NCI-H2227 (cell line): ENCODE results near the gene CA4.
A peak's percentile ranks its signal among the peaks of the same experiment; 100 is the strongest.

Source experiments
- DNase-seq: peaks from one replicate; lab custom pipeline; 2025; ENCODE audit not compliant: unreplicated experiment; lab: John Stamatoyannopoulos, UW

The CA4 gene

GRCh38 chr17:60154616-60155426, 5.0 kb downstream of the CA4 start:
- DNase-seq: no peak

- DNase-seq: no peak
Measured at GRCh38 chr17:60155427-60155814, 5.6 kb downstream of the CA4 start.

- DNase-seq: no peak
Measured at GRCh38 chr17:60155815-60156214, 6.0 kb downstream of the CA4 start.

- DNase-seq: no peak
Measured at GRCh38 chr17:60156746-60157145, 7.0 kb downstream of the CA4 start.

GRCh38 chr17:60157487-60158040, 7.8 kb downstream of the CA4 start:
- DNase-seq: no peak

- DNase-seq: no peak
Measured at GRCh38 chr17:60158751-60159478, 9.1 kb downstream of the CA4 start.

GRCh38 chr17:60159479-60159866, 9.7 kb downstream of the CA4 start:
- DNase-seq: no peak

- no peak for DNase-seq
Measured at GRCh38 chr17:60160829-60161501, 11.2 kb downstream of the CA4 start.

GRCh38 chr17:60161598-60162330, 12.0 kb downstream of the CA4 start:
- peak; percentile 69 for DNase-seq

GRCh38 chr17:60163108-60163784, 13.5 kb downstream of the CA4 start:
- no peak for DNase-seq

- DNase-seq: no peak
Measured at GRCh38 chr17:60164164-60164563, 14.4 kb downstream of the CA4 start.

GRCh38 chr17:60164697-60165096, 14.9 kb downstream of the CA4 start:
- DNase-seq: no peak

- DNase-seq: no peak
Measured at GRCh38 chr17:60165223-60165622, 15.4 kb downstream of the CA4 start.

GRCh38 chr17:60165971-60166370, 16.2 kb downstream of the CA4 start:
- DNase-seq: no peak

- no peak for DNase-seq
Measured at GRCh38 chr17:60167065-60167741, 17.4 kb downstream of the CA4 start.

GRCh38 chr17:60168654-60169053, 18.9 kb downstream of the CA4 start:
- DNase-seq: no peak

GRCh38 chr17:60169921-60170817, 20.4 kb downstream of the CA4 start:
- DNase-seq: no peak

GRCh38 chr17:60170835-60171752, 21.3 kb downstream of the CA4 start:
- no peak for DNase-seq
